Stimulated activated CD4-positive, alpha-beta T cell treated with anti-CD3 and anti-CD28 coated beads, Interleukin-15, amount 100 ng/mL, for 24 hours (primary cell): ENCODE measurements around the gene ZNF428.
A peak's percentile ranks its signal among the peaks of the same experiment; 100 is the strongest.

ENCODE experiments used
- DNase-seq: peaks from one replicate; pipeline ENCODE4 v3.0.0-alpha.2; 2020

The ZNF428 gene

DNA sequence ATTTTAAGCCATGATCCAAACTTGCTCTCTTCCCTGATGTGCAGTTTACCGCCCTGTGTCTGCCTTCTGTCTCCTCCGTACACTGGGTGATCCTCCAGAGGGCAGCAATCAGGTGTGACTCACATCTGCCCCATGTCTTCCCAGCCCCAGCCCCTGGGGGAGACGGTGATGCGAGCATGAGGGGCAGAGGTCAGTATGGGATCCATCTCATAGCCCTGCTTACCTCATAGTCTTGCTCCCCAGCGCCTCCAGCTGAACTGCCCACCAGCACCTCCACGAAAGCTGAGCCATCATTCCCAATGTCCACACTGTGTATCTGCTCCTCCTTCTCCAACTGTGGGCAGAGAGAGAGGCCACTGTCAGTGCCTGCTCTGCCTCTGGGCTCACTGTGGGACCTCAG is 58.7 kb downstream of the ZNF428 start:
- DNase-seq = peak; percentile 24
